GM19438 (cell line): ENCODE measurements around the gene STPG1.
"Not testable (repeated sequence)": the region's sequence is repeated elsewhere in the genome, so short reads cannot be mapped to it uniquely, and the experiment has no call there.

ENCODE experiments used
- ATAC-seq: cut with Tn5 transposase; IDR thresholded peaks from one replicate; pipeline ENCODE4 v1.9.1; 2021; ENCODE audit warnings: low read depth; ENCODE audit not compliant: unreplicated experiment

Gene STPG1, protein sequence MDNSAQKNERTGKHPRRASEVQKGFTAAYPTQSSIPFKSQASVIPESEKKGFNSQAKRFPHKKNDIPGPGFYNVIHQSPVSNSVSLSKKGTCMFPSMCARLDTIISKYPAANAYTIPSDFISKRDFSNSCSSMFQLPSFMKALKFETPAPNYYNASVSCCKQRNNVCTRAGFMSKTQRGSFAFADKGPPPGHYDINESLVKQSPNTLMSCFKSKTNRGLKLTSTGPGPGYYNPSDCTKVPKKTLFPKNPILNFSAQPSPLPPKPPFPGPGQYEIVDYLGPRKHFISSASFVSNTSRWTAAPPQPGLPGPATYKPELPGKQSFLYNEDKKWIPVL

DNA sequence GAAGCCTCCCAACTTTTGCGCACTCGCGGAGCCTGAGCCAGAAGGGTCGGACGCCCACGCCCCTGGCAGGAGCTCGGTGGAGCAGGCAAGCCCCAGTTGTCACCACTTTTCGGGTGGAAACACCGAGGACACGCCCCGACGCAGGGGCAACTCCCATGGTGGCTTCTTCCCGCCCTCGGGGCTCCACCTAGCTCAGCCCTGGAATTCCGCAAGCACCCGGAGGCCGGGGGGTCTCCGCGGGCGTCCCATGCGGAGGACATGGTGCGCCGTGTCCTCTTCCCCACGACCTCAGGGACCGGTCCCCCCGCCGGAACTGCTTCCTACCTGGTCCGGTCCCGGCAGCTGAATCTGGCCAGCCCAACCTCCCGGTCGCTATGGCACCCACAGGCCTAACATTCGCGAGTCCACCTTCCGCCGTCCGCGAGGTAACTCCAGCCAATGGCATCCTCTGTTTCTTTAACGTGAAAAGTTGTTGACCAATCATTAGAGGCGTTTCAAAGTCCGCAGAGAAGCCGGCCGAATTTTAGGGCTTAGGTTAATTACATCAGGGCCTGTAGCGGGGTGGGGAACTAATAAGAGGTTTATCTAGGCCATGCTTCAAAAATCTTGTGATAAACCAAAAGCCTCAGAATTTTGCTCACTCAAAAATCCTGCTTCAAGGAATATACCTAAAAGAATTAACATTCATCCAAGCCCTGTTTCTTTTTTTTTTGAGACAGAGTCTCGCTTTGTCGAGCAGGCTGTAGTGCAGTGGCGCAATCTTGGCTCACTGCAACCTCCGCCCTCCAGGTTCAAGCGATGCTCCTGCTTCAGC is at the start of gene STPG1:
TSS of gene STPG1 (minus strand) at position 433 of the 814 bp plus-strand sequence. CDS start 12,394 bp downstream, outside the sequence.
- no peak for ATAC-seq

DNA sequence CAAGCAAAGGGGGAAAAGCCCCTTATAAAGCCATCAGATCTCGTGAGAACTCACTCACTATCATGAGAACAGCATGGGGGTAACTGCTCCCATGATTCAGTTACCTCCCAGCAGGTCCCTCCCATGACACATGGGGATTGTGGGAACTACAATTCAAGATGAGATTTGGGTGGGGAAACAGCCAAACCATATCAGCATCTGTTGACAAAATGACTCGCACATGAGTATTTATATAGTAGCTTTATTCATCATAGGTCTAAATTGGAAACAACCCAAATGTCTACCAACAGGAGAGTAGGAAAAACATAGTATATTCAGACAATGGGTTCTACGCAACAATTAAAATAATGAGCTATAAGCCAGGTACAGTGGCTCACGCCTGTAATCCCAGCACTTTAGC is 48.5 kb upstream of the STPG1 start:
- not testable (repeated sequence) for ATAC-seq

DNA sequence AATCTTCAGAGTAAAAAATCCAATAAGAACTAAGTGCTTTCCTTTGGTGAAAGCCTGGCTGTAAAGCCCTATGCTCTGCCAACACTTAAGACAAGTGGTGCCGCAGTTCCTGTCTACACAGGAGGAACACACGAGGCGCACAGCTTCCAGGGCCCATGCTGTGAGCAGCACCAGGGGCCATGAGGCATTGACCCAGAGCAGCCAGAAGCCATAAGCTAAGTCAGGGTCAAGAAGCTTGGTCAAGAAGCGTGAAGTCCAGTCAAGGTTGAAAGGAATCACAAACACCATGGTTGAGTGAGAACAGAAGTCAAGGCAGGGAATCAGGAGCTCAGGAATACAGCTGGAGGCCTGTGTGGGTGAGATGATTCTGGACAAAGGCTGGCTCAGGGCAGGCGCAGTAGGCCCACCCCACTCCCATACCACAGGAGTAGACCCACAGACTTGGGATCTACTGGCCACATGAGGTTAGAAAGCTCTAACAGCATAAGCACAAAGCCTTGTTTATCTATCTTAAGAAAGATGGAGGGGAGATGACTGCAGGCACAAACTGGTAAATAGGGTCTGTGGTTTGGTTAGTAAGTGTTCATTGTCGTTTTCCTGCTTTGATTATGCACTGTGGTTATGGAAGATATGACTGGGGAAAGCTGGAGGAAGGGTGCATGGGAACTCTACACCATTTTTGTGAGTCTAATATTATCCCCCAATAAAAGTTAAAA is 46.1 kb upstream of the STPG1 start:
- no peak for ATAC-seq

DNA sequence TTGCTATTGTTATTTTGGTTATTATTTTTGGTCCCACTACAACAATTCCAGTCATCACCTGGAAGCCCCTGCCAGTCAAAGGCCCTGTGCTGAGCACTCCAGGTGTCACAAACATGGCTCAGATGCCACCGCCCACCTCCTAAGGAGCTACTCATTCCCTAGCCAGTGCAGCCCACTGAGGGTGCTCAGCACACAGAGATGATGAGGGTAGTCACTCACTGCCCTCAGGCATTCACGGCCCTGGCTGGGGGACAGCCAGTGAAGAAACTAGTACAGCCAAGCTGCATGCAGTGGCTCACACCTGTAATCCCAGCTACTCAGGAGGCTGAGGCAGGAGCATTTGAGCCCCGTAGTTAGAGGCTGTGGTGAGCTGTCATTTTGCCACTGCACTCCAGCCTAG is 44.3 kb upstream of the STPG1 start:
- no peak for ATAC-seq

DNA sequence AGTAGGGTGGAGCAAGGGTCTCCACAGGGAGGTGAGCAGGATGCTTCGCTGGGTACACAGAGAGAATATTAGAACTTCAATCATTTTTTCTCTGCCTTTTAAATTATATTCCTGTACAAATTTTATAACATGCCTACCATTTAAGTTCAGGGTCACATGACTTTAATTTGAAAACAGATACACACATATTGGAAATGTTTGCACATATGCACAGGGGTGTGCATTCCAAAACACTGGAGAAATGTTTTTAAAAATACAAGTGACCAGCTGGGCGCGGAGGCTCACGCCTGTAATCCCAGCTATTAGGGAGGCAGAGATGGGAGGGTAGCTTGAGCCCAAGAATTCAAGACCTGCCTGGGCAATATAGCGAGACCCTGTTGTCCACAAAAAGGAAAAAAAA is 41.7 kb upstream of the STPG1 start:
- ATAC-seq: no peak

DNA sequence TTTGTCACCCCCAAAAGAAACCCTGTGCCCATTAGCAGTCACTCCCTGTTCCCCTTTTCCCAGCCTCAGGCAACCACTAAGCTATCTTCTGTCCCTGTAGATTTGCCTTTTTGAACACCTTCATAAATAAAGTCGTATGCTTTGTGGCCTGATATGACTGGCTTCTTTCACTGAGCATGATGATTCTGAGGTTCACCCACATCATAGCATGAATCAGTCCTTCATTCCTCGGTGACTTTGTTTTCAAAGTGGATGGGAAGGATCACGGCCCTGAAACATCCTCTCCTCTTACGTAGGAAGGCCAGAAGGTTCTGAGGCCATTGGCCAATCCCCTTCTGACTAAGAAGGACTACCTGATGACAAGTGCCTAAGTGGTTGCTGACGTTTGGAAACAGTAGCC is 41.1 kb upstream of the STPG1 start:
- no peak for ATAC-seq

DNA sequence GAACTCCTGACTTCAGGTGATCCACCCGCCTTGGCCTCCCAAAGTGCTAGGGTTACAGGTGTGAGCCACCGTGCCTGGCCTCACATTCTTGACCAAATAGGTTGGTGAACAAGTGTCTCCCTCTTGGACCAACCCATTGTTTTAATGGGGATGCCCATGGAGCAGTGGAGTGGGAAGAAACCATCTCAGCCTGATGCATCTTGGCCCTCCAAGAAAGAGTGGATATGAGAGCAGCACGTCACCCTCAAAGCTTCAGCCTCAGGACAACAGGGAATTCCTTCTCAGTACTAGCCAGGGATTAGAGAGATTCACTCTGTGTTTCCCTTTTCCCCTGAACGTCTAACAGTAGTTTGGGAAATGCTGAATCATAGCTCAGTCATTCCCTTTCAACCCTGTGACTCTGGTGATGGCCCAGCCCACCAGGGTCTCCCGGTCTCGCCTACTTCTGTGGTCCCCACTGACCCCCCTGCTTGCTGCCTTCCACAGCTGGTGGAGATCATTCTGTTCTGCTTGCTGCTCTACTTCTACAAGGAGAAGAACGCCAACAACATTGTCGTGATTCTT is 39.4 kb upstream of the STPG1 start:
- ATAC-seq: no peak

DNA sequence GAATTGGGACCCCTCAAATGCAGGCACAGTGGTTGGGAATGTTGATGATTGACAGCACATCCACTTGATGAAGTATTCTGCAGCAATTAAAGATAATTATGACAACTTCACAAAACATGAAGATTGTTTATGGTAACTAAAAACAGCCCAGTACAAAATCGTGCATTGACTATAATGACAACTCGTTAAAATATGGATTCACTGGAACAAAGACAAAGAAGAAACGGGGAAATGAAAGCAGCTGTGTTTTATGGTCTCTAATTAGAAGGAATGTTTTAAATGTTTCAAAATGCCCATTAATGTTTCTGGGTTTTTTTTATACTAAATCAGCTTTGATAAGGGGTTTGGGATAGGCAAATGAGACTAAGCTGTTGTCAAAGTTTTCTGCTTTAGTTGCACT is 38.2 kb upstream of the STPG1 start:
- ATAC-seq: no peak

DNA sequence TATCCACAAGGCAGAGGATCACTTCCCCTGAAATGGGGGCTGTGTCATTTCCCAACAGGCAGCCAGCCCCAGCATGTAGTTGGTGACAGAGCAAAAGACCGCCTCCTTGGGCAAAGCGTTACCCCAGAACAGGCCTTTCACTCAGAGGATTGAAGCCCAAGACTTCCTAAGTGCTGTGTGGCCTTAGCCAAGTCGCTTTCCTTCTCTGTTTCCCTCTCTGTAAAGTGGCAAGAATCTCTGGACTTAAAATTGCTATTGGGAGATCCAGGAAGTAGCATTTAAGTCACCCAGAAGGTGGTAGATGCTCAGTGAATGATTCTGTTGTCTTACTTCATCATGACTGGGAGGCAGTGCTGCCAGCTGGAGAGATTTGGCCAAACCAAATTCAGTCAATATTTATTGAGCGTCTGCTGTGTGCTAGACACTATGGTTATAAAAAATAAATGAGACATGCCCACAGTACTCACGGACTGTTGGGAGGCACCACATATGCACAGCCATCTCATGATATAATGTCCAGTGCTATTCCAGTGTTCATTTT is 37.3 kb upstream of the STPG1 start:
- no peak for ATAC-seq

DNA sequence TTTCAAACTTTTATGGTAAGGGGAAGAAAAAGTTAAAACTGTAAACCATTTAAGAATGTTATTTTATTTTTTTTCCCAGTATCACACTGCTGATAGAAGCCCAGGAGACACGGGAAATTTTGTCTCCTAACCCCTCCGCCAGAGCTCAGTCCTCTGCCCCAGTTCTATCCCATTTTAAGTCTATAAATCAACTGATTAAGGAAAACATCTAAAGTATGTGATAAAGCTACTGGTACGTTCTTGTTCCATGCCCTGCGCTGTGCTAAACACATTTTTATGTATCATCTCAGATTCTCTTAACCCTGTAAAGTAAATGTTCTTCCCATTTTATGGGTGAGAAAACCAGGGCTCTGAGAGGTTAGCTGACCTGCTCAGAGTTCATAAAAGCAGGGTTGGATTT is 36.7 kb upstream of the STPG1 start:
- no peak for ATAC-seq

DNA sequence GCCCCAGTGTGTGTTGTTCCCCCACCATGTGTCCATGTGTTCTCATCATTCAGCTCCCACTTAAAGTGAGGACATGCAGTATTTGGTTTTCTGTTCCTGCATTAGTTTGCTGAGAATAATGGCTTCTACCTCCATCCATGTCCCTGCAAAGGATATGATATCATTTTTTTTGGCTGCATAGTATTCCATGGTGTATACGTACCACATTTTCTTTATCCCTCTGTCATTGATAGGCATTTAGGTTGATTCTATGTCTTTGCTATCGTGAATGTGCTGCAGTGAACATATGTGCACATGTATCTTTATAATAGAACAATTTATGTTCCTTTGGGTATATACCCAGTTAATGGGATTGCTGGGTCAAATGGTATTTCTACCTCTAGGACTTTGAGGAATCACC is 32.9 kb upstream of the STPG1 start:
- ATAC-seq: not testable (repeated sequence)

DNA sequence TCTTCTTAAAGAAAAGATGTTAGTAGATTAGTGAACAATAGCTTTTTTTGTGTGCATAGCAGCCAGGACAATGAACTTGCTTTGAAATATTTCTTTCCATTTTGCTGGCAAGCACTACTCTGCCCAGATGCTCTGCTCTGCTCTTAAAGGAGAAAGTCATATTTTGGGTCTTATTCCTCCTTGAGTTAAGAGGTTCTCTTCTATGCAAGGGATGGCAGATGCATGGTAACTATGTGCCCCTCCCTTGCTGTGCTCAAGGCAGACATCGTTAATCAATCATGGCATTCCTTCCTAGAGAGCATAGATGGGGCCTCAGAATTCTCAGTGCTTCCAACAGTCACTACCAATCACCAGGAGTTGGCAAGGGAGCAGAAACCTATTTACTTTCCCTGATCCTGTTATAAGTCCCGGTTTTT is 29.7 kb upstream of the STPG1 start:
- ATAC-seq: no peak

DNA sequence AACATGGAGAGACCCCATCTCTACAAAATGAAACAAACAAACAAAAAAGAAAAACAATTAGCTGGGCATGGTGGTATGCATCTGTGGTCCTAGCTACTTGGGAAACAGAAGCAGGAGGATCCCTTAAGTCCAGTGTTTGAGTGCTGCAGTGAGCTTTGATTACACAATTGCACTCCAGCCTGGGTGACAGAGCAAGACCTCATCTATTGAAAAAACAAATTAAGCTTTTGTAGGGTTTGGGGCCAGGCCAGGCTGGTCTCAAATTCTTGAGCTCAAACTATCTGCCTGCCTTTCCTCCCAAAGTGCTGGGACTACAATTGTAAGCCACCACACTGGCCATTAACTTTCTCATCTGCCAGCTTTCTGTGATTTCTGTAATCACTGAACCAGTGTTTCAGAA is 29.2 kb upstream of the STPG1 start:
- ATAC-seq: no peak

DNA sequence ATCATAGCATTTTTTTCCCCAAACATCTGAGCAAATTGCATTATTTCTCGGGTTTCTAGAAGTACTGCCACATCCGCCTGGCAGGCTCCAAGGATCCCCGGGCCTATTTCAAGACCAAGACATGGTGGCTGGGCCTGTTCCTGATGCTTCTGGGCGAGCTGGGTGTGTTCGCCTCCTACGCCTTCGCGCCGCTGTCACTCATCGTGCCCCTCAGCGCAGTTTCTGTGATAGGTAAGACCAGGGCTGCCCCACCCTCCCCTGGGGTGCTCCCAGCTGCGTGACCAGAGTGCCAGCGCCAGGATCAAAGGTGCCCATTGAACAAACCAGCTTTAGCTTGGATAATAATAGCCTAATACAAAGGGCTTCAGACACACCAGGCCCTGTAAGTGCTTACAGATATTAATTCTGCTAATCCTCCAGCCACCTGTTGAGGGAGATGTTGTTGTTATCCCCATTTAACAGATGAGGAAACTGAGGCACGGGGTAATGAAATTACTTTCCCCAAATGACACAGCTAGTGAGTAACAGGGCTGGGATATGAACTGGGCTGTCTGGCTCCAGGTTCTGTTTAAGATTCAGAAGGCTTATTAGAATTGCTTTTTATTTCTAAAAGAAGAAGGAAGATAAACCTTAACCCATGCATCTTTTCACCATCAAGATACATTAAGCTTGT is 28.6 kb upstream of the STPG1 start:
- ATAC-seq: no peak

DNA sequence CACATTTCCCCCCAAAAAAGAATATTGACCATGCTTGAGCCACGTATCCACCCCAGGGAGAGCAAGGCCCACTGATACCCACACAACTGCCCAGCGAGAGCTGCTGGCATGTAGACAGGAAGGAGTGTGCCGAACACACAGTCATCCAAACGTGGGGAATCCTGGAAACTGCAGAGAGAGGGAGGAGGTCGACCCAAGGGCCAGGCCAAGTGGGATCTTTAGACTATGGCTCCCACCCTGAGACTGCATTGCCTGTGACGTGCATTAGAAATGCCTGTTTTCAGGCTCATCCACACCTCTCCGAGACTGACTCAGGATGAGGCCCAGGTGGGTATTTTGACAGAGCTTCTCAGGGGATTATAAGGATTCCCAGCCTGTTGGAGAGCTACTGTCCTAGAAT is 27.9 kb upstream of the STPG1 start:
- no peak for ATAC-seq

DNA sequence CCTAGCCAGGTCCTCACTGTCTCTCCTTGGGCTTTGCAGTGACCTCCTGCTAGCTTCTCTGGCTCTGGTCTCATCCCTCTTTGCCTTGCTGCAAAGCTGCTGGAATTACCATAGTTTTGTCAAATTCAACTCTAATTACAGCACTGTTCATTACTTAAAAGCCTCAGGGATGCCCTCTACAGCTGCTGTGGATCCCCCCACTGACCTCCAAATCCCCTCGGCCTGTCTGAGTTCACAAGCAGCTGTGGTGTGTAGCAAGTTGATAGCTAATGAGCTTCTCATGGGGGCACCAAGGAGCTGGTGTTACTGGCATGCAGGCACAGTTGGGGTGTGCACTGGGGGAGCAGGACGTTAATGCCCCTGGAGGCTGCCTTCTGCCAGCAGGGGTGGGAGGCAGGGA is 26.9 kb upstream of the STPG1 start:
- no peak for ATAC-seq

DNA sequence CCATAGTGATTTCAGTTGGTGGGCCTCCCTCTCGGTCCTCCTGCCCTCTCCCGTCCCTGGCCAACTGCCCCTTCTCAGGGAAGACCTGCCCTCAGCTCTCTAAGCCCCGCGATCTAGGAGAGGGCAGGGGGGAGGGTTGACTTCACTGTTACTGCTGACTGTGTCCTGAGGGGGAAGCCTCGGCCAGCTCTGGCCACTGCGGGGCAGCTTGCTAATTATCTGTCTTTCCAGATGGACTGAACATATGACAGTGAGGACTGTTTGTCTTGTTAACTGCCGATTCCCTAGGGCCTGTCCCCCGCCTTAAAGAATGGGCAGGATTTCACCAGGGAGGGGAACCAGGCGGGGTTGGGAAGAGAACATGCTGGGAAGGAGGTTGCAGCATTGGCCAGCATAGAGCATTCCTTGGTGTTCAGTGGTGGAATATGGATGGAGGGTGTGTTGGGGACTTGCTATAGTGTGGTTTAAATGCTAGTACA is 24.9 kb upstream of the STPG1 start:
- no peak for ATAC-seq

DNA sequence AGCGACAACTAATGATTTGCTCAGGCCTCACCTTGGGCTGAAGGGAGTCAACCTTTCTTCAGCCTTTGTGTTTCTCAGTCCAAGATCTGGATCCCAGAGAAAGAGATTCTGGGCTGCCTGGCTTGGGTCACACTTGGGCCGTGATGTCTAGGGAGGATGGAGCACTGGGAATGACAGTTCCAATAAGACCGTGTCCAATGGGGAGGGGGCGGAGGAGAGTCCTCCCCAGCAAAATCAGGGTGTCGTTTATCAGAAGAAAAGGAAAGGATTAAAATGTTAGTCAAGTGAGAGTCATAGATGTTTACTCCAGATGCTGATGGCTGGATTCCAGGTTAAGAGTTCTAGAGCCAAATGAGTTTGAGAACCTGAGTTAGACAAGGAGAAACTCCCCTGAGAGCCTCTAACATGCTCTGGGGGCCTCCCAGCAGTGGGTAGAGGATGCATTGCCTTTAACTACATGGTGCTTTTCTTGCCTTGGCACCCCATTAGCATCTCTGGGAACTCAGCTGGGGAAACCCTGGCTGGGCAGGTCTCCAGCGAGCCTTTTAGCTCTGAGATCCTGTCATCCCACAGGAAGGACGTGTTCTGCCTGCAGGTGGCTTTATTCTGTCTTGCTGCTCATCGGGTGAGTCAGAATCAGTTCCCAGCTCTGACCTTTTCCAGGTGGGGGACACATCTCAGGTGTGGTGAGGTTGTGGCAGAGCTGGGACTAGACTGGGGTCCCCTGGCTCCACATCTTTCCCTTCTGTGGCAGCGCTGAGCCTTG is 24.2 kb upstream of the STPG1 start:
- ATAC-seq: no peak

DNA sequence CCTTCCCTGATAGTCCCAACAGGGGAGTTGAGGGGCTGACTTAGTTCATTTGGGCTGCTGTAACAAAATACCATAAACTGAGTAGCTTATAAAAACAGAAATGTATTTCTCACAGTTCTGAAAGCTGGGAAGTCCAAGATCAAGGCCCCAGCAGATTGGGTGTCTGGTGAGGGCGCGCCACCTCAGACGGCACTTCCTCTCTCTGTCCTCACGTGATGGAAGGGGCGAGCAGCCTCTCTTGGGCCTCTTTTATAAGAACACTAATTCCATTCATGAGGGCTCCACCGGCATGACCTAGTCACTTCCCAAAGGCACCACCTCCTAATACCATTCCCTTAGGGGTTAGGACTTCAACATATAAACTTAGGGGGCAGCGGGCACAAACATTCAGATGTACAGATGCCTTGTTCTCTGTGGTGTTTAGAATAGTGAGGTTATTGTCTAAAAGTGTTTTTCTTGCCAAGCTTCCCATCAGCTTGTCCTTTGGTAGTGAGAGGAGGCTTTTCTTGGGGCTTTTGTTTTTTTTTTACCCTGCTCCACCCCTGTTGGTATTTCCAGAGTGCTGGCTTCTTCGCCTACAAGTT is 22.3 kb upstream of the STPG1 start:
- no peak for ATAC-seq
